Measurements from ENCODE around the gene PUSL1. TPM values are rescaled to one million over a fixed set of nuclear protein-coding genes. Genes with fewer than 3 reads are reported as not detected.
A peak's percentile ranks its signal among the peaks of the same experiment; 100 is the strongest.
"Not testable (repeated sequence)": the region's sequence is repeated elsewhere in the genome, so short reads cannot be mapped to it uniquely, and the experiment has no call there.

Gene PUSL1
- total RNA-seq, 2 donors from 2014 or later, result 10.6 to 14.9 TPM

- H3K4me3 Mint-ChIP-seq, result peak overlapping the region; percentile 25
Measured at GRCh38 chr1:1312450-1313314, 4.3 kb downstream of the PUSL1 start.

DNA sequence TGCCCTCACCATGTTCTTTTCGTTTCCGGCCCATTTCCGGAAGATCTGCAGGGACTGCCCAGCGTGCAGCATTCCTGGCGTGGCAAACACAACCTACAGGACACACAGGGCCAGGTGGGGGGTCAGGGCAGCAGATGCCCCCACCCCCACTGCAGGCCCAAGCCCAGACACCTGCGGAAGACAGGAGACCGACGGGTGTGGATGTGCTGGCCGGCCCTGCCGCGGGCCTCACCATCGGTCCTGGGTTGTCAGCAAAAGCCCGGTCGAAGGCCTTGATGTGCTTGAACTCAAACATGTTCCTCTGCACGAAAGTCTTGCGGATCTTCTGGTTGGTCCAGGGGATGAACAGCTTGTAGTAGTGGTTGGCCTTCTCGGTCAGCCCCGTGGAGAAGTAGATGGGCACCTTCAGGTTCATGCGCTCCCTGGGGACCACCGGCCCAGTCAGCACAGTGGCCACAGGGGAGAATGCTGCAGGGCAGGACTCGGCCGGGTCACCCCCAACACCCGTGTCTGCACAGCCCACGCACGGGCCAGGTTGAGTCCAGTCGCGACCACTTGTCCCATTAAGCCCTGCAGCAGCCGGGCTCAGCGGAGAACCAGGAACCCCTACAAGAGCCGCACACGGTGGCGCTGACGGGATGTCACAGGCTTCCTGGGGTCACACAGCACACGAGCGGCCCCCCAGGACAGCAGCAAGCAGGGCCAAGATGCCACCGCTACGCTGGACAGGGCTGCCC, 5.3 kb downstream of the PUSL1 start:
- H3K36me3 Mint-ChIP-seq (ENCODE audit: low read depth), result no peaks in the 10 kb centered on the region
- peaks cover 4% of the 10 kb centered on the region for H3K4me1 Mint-ChIP-seq
- H3K27me3 Mint-ChIP-seq, result no peaks in the 10 kb centered on the region
- no peak for ATAC-seq
- no peak for DNase-seq
- no peak overlapping the region for H3K4me3 Mint-ChIP-seq
- H3K27ac Mint-ChIP-seq, result no peak overlapping the region
- no peaks in the 10 kb centered on the region for H3K9me3 ChIP-seq (ENCODE audit: control insufficient read depth, low read length, poor library complexity, severe bottlenecking)

More at GRCh38 chr1:1312450-1313314, 4.3 kb downstream of the PUSL1 start:
- Mint-ChIP-seq H3K27ac (no peak overlapping the region), H3K4me1 (peaks cover 4% of the 10 kb centered on the region), H3K27me3 (no peaks in the 10 kb centered on the region), H3K36me3 (ENCODE audit: low read depth) (no peaks in the 10 kb centered on the region)
- DNase-seq (no peak), ATAC-seq (no peak)
- no peaks in the 10 kb centered on the region for H3K9me3 ChIP-seq (ENCODE audit: control insufficient read depth, low read length, poor library complexity, severe bottlenecking)

- peaks cover 5% of the 10 kb centered on the region for H3K4me1 Mint-ChIP-seq
- H3K9me3 ChIP-seq (ENCODE audit: control insufficient read depth, low read length, poor library complexity, severe bottlenecking), result no peaks in the 10 kb centered on the region
- H3K4me3 Mint-ChIP-seq, result no peak overlapping the region
- H3K27ac Mint-ChIP-seq, result no peak overlapping the region
- no peaks in the 10 kb centered on the region for H3K36me3 Mint-ChIP-seq (ENCODE audit: low read depth)
- H3K27me3 Mint-ChIP-seq, result no peaks in the 10 kb centered on the region
- ATAC-seq (no peak), DNase-seq (no peak)
Measured at GRCh38 chr1:1314237-1314586, 5.8 kb downstream of the PUSL1 start.

- Mint-ChIP-seq H3K36me3 (ENCODE audit: low read depth) (no peaks in the 10 kb centered on the region), H3K4me3 (no peak overlapping the region), H3K27ac (no peak overlapping the region), H3K27me3 (no peaks in the 10 kb centered on the region), H3K4me1 (peaks cover 5% of the 10 kb centered on the region)
- no peak for DNase-seq
- H3K9me3 ChIP-seq (ENCODE audit: control insufficient read depth, low read length, poor library complexity, severe bottlenecking), result no peaks in the 10 kb centered on the region
- ATAC-seq, result no peak
Measured at GRCh38 chr1:1314678-1315335, 6.4 kb downstream of the PUSL1 start.

GRCh38 chr1:1315435-1315954, 7.1 kb downstream of the PUSL1 start:
- Mint-ChIP-seq H3K36me3 (ENCODE audit: low read depth) (no peaks in the 10 kb centered on the region), H3K4me1 (peaks cover 7% of the 10 kb centered on the region), H3K4me3 (peak overlapping the region; percentile 39), H3K27me3 (no peaks in the 10 kb centered on the region), H3K27ac (no peak overlapping the region)
- no peak for ATAC-seq
- H3K9me3 ChIP-seq (ENCODE audit: control insufficient read depth, low read length, poor library complexity, severe bottlenecking), result no peaks in the 10 kb centered on the region
- no peak for DNase-seq

DNA sequence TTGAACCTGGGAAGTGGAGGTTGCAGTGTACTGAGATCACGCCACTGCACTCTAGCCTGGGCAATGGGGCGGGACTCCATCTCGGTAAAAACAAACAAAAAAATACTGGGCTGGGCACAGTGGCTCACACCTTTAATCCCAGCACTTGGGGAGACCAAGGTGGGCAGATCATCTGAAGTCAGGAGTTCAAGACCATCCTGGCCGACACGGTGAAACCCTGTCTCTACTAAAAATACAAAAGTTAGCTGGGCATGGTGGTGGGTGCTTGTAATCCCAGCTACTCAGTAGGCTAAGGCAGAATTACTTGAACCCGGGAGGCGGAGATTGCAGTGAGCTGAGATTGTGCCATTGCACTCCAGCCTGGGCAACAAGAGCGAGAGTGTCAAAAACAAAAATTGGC, 7.8 kb downstream of the PUSL1 start:
- H3K9me3 ChIP-seq (ENCODE audit: control insufficient read depth, low read length, poor library complexity, severe bottlenecking); H3K4me1 Mint-ChIP-seq; H3K4me3 Mint-ChIP-seq; ATAC-seq; DNase-seq; H3K36me3 Mint-ChIP-seq (ENCODE audit: low read depth); H3K27me3 Mint-ChIP-seq; H3K27ac Mint-ChIP-seq: not testable (repeated sequence)

DNA sequence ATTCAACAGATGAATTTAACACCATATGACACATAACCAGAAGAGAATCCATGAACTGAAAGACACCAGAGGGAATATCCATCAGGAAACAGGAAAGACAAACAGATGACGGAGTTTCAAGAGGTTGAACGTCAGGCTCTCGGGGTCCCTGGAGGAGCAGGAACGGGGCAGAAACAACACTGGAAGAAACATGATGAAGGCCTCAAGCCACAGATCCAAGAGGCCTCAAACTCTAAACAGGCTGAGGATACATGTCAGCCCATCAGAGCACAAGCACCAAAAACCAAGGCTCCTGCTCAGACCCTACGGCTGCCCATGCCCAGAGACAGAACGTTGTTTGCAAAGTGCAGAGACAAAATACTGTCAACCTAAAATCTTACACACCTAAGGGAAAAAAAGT, 9.0 kb downstream of the PUSL1 start:
- Mint-ChIP-seq H3K4me1 (peaks cover 7% of the 10 kb centered on the region), H3K36me3 (ENCODE audit: low read depth) (peaks cover 2% of the 10 kb centered on the region), H3K4me3 (no peak overlapping the region), H3K27me3 (no peaks in the 10 kb centered on the region), H3K27ac (peak overlapping the region; percentile 41)
- no peaks in the 10 kb centered on the region for H3K9me3 ChIP-seq (ENCODE audit: control insufficient read depth, low read length, poor library complexity, severe bottlenecking)
- ATAC-seq (no peak), DNase-seq (no peak)

DNA sequence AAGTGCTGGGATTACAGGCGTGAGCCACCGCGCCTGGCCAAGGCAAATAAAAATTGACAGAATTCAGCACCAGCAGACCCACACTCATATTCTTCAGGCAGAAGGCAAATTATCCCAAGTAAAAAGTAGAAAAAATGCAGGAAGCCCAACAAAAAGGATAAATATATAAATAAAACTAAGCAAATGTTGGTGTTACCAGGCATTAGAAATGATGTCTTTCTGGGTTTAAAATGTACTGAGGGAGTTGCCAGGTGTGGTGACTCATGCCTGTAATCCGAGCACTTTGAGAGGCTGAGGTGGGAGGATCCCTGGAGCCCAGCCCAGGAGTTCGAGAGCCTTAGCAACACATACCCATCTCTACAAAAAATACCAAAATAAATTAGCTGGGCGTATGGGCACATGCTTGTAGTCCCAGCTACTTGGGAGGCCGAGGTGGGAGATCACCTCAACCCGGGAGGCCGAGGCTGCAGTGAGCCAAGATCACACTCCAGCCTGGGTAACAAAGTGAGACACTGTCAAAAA, 9.8 kb downstream of the PUSL1 start:
- ATAC-seq (no peak), DNase-seq (no peak)
- H3K27me3 Mint-ChIP-seq, result no peaks in the 10 kb centered on the region
- no peaks in the 10 kb centered on the region for H3K9me3 ChIP-seq (ENCODE audit: control insufficient read depth, low read length, poor library complexity, severe bottlenecking)
- H3K4me1 Mint-ChIP-seq, result peaks cover 8% of the 10 kb centered on the region
- H3K4me3 Mint-ChIP-seq, result no peak overlapping the region
- H3K27ac Mint-ChIP-seq, result no peak overlapping the region
- H3K36me3 Mint-ChIP-seq (ENCODE audit: low read depth), result peaks cover 2% of the 10 kb centered on the region

- H3K36me3 Mint-ChIP-seq (ENCODE audit: low read depth), result peaks cover 4% of the 10 kb centered on the region
- ATAC-seq, result no peak
- H3K9me3 ChIP-seq (ENCODE audit: control insufficient read depth, low read length, poor library complexity, severe bottlenecking), result no peaks in the 10 kb centered on the region
- no peaks in the 10 kb centered on the region for H3K27me3 Mint-ChIP-seq
- H3K27ac Mint-ChIP-seq, result no peak overlapping the region
- DNase-seq, result no peak
- H3K4me3 Mint-ChIP-seq, result no peak overlapping the region
- H3K4me1 Mint-ChIP-seq, result peaks cover 13% of the 10 kb centered on the region
Measured at GRCh38 chr1:1318777-1319645, 10.6 kb downstream of the PUSL1 start.

- no peaks in the 10 kb centered on the region for H3K27me3 Mint-ChIP-seq
- H3K4me3 Mint-ChIP-seq, result peak overlapping the region; percentile 43
- H3K36me3 Mint-ChIP-seq (ENCODE audit: low read depth), result peaks cover 4% of the 10 kb centered on the region
- H3K9me3 ChIP-seq (ENCODE audit: control insufficient read depth, low read length, poor library complexity, severe bottlenecking), result no peaks in the 10 kb centered on the region
- H3K27ac Mint-ChIP-seq, result no peak overlapping the region
- no peak for ATAC-seq
- no peak for DNase-seq
- peaks cover 15% of the 10 kb centered on the region for H3K4me1 Mint-ChIP-seq
Measured at GRCh38 chr1:1319646-1319941, 11.2 kb downstream of the PUSL1 start.

DNA sequence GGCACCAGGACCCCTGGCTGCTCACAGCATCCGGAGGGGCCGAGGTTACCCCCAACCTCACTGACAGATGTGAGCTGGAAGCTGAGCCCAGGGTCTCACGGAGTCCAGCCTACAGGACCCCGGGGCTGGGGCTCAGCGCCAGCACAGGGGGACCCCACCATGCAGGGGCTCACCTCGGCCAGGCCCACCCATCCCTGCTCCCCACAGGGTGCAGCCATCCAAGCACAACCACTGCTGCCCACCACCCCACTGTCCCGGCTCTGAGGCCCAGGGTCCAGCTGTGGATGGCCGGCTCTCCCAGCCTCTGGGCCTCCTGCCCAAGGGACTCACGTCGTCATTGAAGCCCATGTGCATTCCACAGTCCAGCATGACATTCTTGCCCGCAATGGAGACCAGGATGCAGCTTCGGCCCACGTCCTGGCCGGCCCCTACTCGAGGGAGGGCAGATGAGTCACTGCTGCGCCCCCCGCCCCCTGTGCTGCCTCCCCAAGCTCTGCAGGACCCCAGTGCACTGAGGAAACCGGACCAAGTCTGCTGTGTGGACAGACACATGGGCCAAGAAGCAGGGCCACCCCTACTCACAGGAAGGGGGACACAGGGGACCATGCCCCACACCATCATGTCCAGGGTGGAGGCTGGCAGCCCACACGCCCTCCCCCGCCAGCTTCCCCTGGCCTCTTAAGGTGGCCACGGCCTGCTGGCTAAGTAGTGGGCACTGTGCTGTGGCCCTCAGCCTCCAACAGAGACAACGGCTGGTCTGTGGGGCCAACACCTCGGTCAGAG, 12.5 kb downstream of the PUSL1 start:
- Mint-ChIP-seq H3K27me3 (no peaks in the 10 kb centered on the region), H3K27ac (no peak overlapping the region), H3K4me3 (no peak overlapping the region), H3K4me1 (peaks cover 17% of the 10 kb centered on the region), H3K36me3 (ENCODE audit: low read depth) (peaks cover 4% of the 10 kb centered on the region)
- DNase-seq (no peak), ATAC-seq (no peak)
- no peaks in the 10 kb centered on the region for H3K9me3 ChIP-seq (ENCODE audit: control insufficient read depth, low read length, poor library complexity, severe bottlenecking)

- Mint-ChIP-seq H3K4me3 (no peak overlapping the region), H3K36me3 (ENCODE audit: low read depth) (peaks cover 4% of the 10 kb centered on the region), H3K27ac (peak overlapping the region; percentile 75), H3K27me3 (no peaks in the 10 kb centered on the region), H3K4me1 (peaks cover 21% of the 10 kb centered on the region)
- H3K9me3 ChIP-seq (ENCODE audit: control insufficient read depth, low read length, poor library complexity, severe bottlenecking), result no peaks in the 10 kb centered on the region
- ATAC-seq (no peak), DNase-seq (no peak)
Measured at GRCh38 chr1:1321477-1321876, 13.1 kb downstream of the PUSL1 start.

Data from T-helper 17 cell (primary cell).